Measurements from ENCODE around the gene MXI1.
"Not testable (repeated sequence)": the region's sequence is repeated elsewhere in the genome, so short reads cannot be mapped to it uniquely, and the experiment has no call there.

- TF ChIP-seq CTCF (conservative IDR thresholded peaks at IDR 0.05); EZH2 (IDR thresholded peaks at IDR 0.05; ENCODE audit: low read depth): not testable (repeated sequence)
Measured at GRCh38 chr10:110331226-110331795, 123.9 kb downstream of the MXI1 start.

All from PC-9 (cell line).